Activated naive CD8-positive, alpha-beta T cell treated with anti-CD3 and anti-CD28 coated beads, Interleukin-2, amount 10 ng/mL, durations not matched to agents 7 days and 5 days (primary cell): ENCODE measurements around the gene GNAQ. TPM values are rescaled to one million over a fixed set of nuclear protein-coding genes. Genes with fewer than 3 reads are reported as not detected.
"Not testable (repeated sequence)": the region's sequence is repeated elsewhere in the genome, so short reads cannot be mapped to it uniquely, and the experiment has no call there.

Source experiments
- ATAC-seq: fragments of 150-1000 bp; cut with Tn5 transposase; one replicate; pipeline ENCODE4 v1.10.0; 2021; ENCODE audit warnings: low read depth, moderate library complexity
- POLR2A ChIA-PET: fragments of 350-600 bp; sonication (Branson Sonifier 250); formaldehyde crosslinking; loops from one replicate; lab custom pipeline; 2021; ENCODE audit warnings: antibody characterized with exemption; lab: Charles Lee
- DNase-seq: peaks from one replicate; pipeline ENCODE4 v3.0.0; 2021
- H3K27ac Mint-ChIP-seq: one replicate; pipeline ENCODE4 v1.8.0; 2022; ENCODE audit warnings: mild to moderate bottlenecking, mixed read lengths
- H3K27me3 Mint-ChIP-seq: one replicate; pipeline ENCODE4 v1.8.0; 2022; ENCODE audit warnings: mild to moderate bottlenecking, moderate library complexity, mixed read lengths
- H3K36me3 Mint-ChIP-seq: one replicate; pipeline ENCODE4 v1.8.0; 2021; ENCODE audit warnings: mild to moderate bottlenecking, mixed read lengths
- H3K4me1 Mint-ChIP-seq: one replicate; pipeline ENCODE4 v1.8.0; 2021; ENCODE audit warnings: mixed read lengths
- H3K4me3 Mint-ChIP-seq: one replicate; pipeline ENCODE4 v1.8.0; 2022; ENCODE audit warnings: mild to moderate bottlenecking, moderate library complexity, mixed read lengths
- H3K9me3 Mint-ChIP-seq: one replicate; pipeline ENCODE4 v1.8.0; 2021; ENCODE audit warnings: mixed read lengths
- total RNA-seq, 2 experiments: library from RNA; stranded (reverse); gene quantifications; one replicate each; pipeline ENCODE4 v1.2.3, GENCODE V29; 2021

Gene GNAQ
- 10 to 100 TPM; 25.5 to 30.4 TPM for total RNA-seq

- peaks cover 47% of the 10 kb centered on the region for H3K4me1 Mint-ChIP-seq
- H3K27ac Mint-ChIP-seq, result peak within 1 kb of the TSS; percentile 94
- peak; percentile 38 for ATAC-seq
- POLR2A ChIA-PET, result interaction anchor here (0.6 to 4.2 kb wide), 10 partner anchors 11 to 577 kb away, joined by 3 to 28 read pairs (median 3); partner anchors contain the start of gene PSAT1
- DNase-seq, result peak; percentile 80
- H3K36me3 Mint-ChIP-seq, result peaks cover 1% of the 10 kb centered on the region
- H3K9me3 Mint-ChIP-seq, result no peaks in the 10 kb centered on the region
- peak within 1 kb of the TSS; percentile 97 for H3K4me3 Mint-ChIP-seq
- H3K27me3 Mint-ChIP-seq, result peaks cover 3% of the 10 kb centered on the region
These were observed at the start of gene GNAQ for GRCh38 chr9:78031444-78031892. Gene GNAQ, minus strand, starts transcription at chr9:78031811. Its CDS starts 576 bp downstream, at chr9:78031235.

- peaks cover 30% of the 10 kb centered on the region for H3K4me1 Mint-ChIP-seq
- peaks cover 38% of the 10 kb centered on the region for H3K36me3 Mint-ChIP-seq
- POLR2A ChIA-PET, result interaction anchor here (1.0 to 1.7 kb wide), 5 partner anchors 21 to 101 kb away, joined by 3 to 5 read pairs (median 3); no protein-coding TSS in a partner anchor
- peak overlapping the region; percentile 91 for H3K27ac Mint-ChIP-seq
- no peaks in the 10 kb centered on the region for H3K27me3 Mint-ChIP-seq
- H3K4me3 Mint-ChIP-seq, result peak overlapping the region; percentile 65
- H3K9me3 Mint-ChIP-seq, result peaks cover 20% of the 10 kb centered on the region
- DNase-seq, result no peak
- peak; percentile 85 for ATAC-seq
These were observed 43.0 kb upstream of the GNAQ start for GRCh38 chr9:78074385-78075291.

- Mint-ChIP-seq H3K4me3 (peak overlapping the region; percentile 65), H3K4me1 (peaks cover 30% of the 10 kb centered on the region), H3K27me3 (no peaks in the 10 kb centered on the region), H3K27ac (peak overlapping the region; percentile 91), H3K9me3 (peaks cover 18% of the 10 kb centered on the region), H3K36me3 (peaks cover 29% of the 10 kb centered on the region)
- DNase-seq, result no peak
- no peak for ATAC-seq
- POLR2A ChIA-PET, result interaction anchor here (0.6 to 1.4 kb wide), 4 partner anchors 12 to 223 kb away, joined by 3 to 5 read pairs (median 4); partner anchors contain the start of gene PSAT1
These were observed 42.1 kb upstream of the GNAQ start for GRCh38 chr9:78073722-78074121.

- Mint-ChIP-seq H3K4me1 (peaks cover 30% of the 10 kb centered on the region), H3K36me3 (peaks cover 23% of the 10 kb centered on the region), H3K27me3 (no peaks in the 10 kb centered on the region), H3K9me3 (peaks cover 15% of the 10 kb centered on the region), H3K4me3 (no peak overlapping the region), H3K27ac (no peak overlapping the region)
- no peak for ATAC-seq
- POLR2A ChIA-PET, result interaction anchor here (1.4 kb wide), 1 partner anchor 224 kb away, joined by 4 read pairs; the partner anchor contains the start of gene PSAT1
- DNase-seq, result no peak
These were observed 41.1 kb upstream of the GNAQ start for GRCh38 chr9:78072586-78073199.

- H3K4me1 Mint-ChIP-seq, result peaks cover 21% of the 10 kb centered on the region
- POLR2A ChIA-PET, result no interaction called here
- H3K27ac Mint-ChIP-seq, result no peak overlapping the region
- DNase-seq, result no peak
- no peak for ATAC-seq
- no peak overlapping the region for H3K4me3 Mint-ChIP-seq
- H3K9me3 Mint-ChIP-seq, result peaks cover 22% of the 10 kb centered on the region
- no peaks in the 10 kb centered on the region for H3K27me3 Mint-ChIP-seq
- peaks cover 20% of the 10 kb centered on the region for H3K36me3 Mint-ChIP-seq
These were observed 38.9 kb upstream of the GNAQ start for GRCh38 chr9:78070521-78070920.

- DNase-seq, result no peak
- Mint-ChIP-seq H3K36me3 (peaks cover 24% of the 10 kb centered on the region), H3K4me3 (no peak overlapping the region), H3K9me3 (peaks cover 24% of the 10 kb centered on the region), H3K27ac (no peak overlapping the region), H3K4me1 (no peaks in the 10 kb centered on the region), H3K27me3 (no peaks in the 10 kb centered on the region)
- no peak for ATAC-seq
- POLR2A ChIA-PET, result no interaction called here
These were observed 32.5 kb upstream of the GNAQ start for GRCh38 chr9:78064075-78064474.

GRCh38 chr9:78062710-78063109 lies 31.1 kb upstream of the GNAQ start:
- Mint-ChIP-seq H3K27ac (no peak overlapping the region), H3K4me3 (no peak overlapping the region), H3K36me3 (peaks cover 21% of the 10 kb centered on the region), H3K9me3 (peaks cover 22% of the 10 kb centered on the region), H3K27me3 (no peaks in the 10 kb centered on the region), H3K4me1 (no peaks in the 10 kb centered on the region)
- POLR2A ChIA-PET, result no interaction called here
- ATAC-seq (no peak), DNase-seq (no peak)

GRCh38 chr9:78054218-78054617 lies 22.6 kb upstream of the GNAQ start:
- POLR2A ChIA-PET, H3K4me1 Mint-ChIP-seq, H3K27ac Mint-ChIP-seq: not testable (repeated sequence)
- Mint-ChIP-seq H3K4me3 (peak overlapping the region; percentile 35), H3K36me3 (peaks cover 13% of the 10 kb centered on the region), H3K9me3 (peaks cover 15% of the 10 kb centered on the region), H3K27me3 (peaks cover 17% of the 10 kb centered on the region)
- peak; percentile 35 for DNase-seq
- ATAC-seq, result peak; percentile 77

- ATAC-seq (peak; percentile 68), DNase-seq (no peak)
- peaks cover 13% of the 10 kb centered on the region for H3K36me3 Mint-ChIP-seq
- peaks cover 14% of the 10 kb centered on the region for H3K9me3 Mint-ChIP-seq
- no peak overlapping the region for H3K27ac Mint-ChIP-seq
- H3K27me3 Mint-ChIP-seq, result peaks cover 17% of the 10 kb centered on the region
- no peak overlapping the region for H3K4me3 Mint-ChIP-seq
- H3K4me1 Mint-ChIP-seq, result peaks cover 10% of the 10 kb centered on the region
- POLR2A ChIA-PET, result interaction anchor here (0.9 kb wide), 1 partner anchor 21 kb away, joined by 4 read pairs; no protein-coding TSS in a partner anchor
These were observed 22.0 kb upstream of the GNAQ start for GRCh38 chr9:78053627-78054026.

GRCh38 chr9:78050421-78050820 lies 18.8 kb upstream of the GNAQ start:
- Mint-ChIP-seq H3K36me3 (peaks cover 6% of the 10 kb centered on the region), H3K27ac (no peak overlapping the region), H3K4me1 (peaks cover 13% of the 10 kb centered on the region), H3K27me3 (peaks cover 10% of the 10 kb centered on the region), H3K4me3 (no peak overlapping the region), H3K9me3 (peaks cover 6% of the 10 kb centered on the region)
- ATAC-seq, result no peak
- POLR2A ChIA-PET, result no interaction called here
- DNase-seq, result no peak

- Mint-ChIP-seq H3K27ac (no peak overlapping the region), H3K4me1 (peaks cover 12% of the 10 kb centered on the region), H3K4me3 (no peak overlapping the region), H3K27me3 (peaks cover 12% of the 10 kb centered on the region), H3K9me3 (peaks cover 4% of the 10 kb centered on the region), H3K36me3 (peaks cover 5% of the 10 kb centered on the region)
- DNase-seq (no peak), ATAC-seq (no peak)
- POLR2A ChIA-PET, result no interaction called here
These were observed 17.9 kb upstream of the GNAQ start for GRCh38 chr9:78049484-78049883.

- Mint-ChIP-seq H3K9me3 (no peaks in the 10 kb centered on the region), H3K4me1 (peaks cover 3% of the 10 kb centered on the region), H3K27ac (no peak overlapping the region), H3K4me3 (no peak overlapping the region), H3K27me3 (peaks cover 15% of the 10 kb centered on the region), H3K36me3 (no peaks in the 10 kb centered on the region)
- ATAC-seq (no peak), DNase-seq (no peak)
- POLR2A ChIA-PET, result interaction anchor here (0.7 kb wide), 1 partner anchor 47 kb away, joined by 3 read pairs; no protein-coding TSS in a partner anchor
These were observed 15.5 kb upstream of the GNAQ start for GRCh38 chr9:78047106-78047505.

GRCh38 chr9:78046112-78046511 lies 14.5 kb upstream of the GNAQ start:
- no peak overlapping the region for H3K4me3 Mint-ChIP-seq
- H3K9me3 Mint-ChIP-seq, result no peaks in the 10 kb centered on the region
- H3K4me1 Mint-ChIP-seq, result peaks cover 3% of the 10 kb centered on the region
- no peaks in the 10 kb centered on the region for H3K36me3 Mint-ChIP-seq
- DNase-seq (no peak), ATAC-seq (no peak)
- POLR2A ChIA-PET, result no interaction called here
- no peak overlapping the region for H3K27ac Mint-ChIP-seq
- peaks cover 21% of the 10 kb centered on the region for H3K27me3 Mint-ChIP-seq
